IMR-90 (cell line): ENCODE data around the gene VAC14. TPM values are rescaled to one million over a fixed set of nuclear protein-coding genes. Genes with fewer than 3 reads are reported as not detected.

ENCODE experiments used
- ATAC-seq: fragments of 200-7000 bp; cut with Tn5 transposase; 2 replicates; pipeline ENCODE4 v1.9.1; 2020; ENCODE audit warnings: low read depth, mild to moderate bottlenecking, moderate library complexity
- BruUV-seq: library from RNA; stranded (reverse); fragments of 400-500 nt; replicated peaks from 2 replicates; lab custom pipeline; 2021; lab: Mats Ljungman, UMichigan
- CTCF ChIA-PET: fragments of 300-600 bp; formaldehyde crosslinking; extraction: SDS; loops from one replicate; lab custom pipeline; 2021; ENCODE audit warnings: antibody characterized with exemption; lab: Yijun Ruan, JAX
- POLR2A ChIA-PET: fragments of 300-600 bp; sonication (Branson Sonifier 250); formaldehyde crosslinking; loops from one replicate; lab custom pipeline; 2022; ENCODE audit warnings: antibody characterized with exemption; ENCODE audit not compliant: unreplicated experiment; lab: Charles Lee
- DNase-seq: peaks from one replicate; pipeline ENCODE4 v3.0.0; 2013
- H2AFZ ChIP-seq: replicated peaks from 2 replicates; pipeline ENCODE3; 2013; ENCODE audit warnings: low read length, mild to moderate bottlenecking; ENCODE audit not compliant: poor library complexity
- H2AK5ac ChIP-seq: 2 replicates; pipeline ENCODE4 v1.6.1; 2013; ENCODE audit warnings: low read depth, low read length, inconsistent platforms
- H2AK9ac ChIP-seq: replicated peaks from 2 replicates; pipeline ENCODE3; 2013; ENCODE audit warnings: mild to moderate bottlenecking, low read depth, low read length, moderate library complexity; ENCODE audit not compliant: poor library complexity
- H2BK120ac ChIP-seq: 2 replicates; pipeline ENCODE4 v1.6.1; 2013; ENCODE audit warnings: low read depth, low read length, inconsistent platforms
- H2BK15ac ChIP-seq: 3 replicates; pipeline ENCODE4 v1.6.1; 2013; ENCODE audit warnings: low read depth, low read length, inconsistent platforms
- H2BK20ac ChIP-seq: 2 replicates; pipeline ENCODE4 v1.6.1; 2013; ENCODE audit warnings: low read depth, mild to moderate bottlenecking, inconsistent platforms, low read length, moderate library complexity
- H2BK5ac ChIP-seq: 2 replicates; pipeline ENCODE4 v1.6.1; 2013; ENCODE audit warnings: mild to moderate bottlenecking, low read depth, low read length, inconsistent platforms; ENCODE audit not compliant: poor library complexity, severe bottlenecking
- H3K14ac ChIP-seq: replicated peaks from 2 replicates; pipeline ENCODE4 v1.6.1; 2013; ENCODE audit warnings: low read depth, low read length, inconsistent platforms
- H3K18ac ChIP-seq: 2 replicates; pipeline ENCODE4 v1.6.1; 2013; ENCODE audit warnings: low read depth, low read length, control low read depth
- H3K23ac ChIP-seq: 2 replicates; pipeline ENCODE4 v1.6.1; 2013; ENCODE audit warnings: low read depth, low read length, inconsistent platforms
- H3K27ac ChIP-seq: 2 replicates; pipeline ENCODE4 v1.5.1; 2013; ENCODE audit warnings: mild to moderate bottlenecking, control low read depth, low read length; ENCODE audit not compliant: insufficient read depth
- H3K27me3 ChIP-seq: 2 replicates; pipeline ENCODE4 v1.6.1; 2013; ENCODE audit warnings: low read length; ENCODE audit not compliant: control insufficient read depth, insufficient read depth
- H3K36me3 ChIP-seq: 2 replicates; pipeline ENCODE4 v1.6.1; 2013; ENCODE audit warnings: low read length, mixed read lengths; ENCODE audit not compliant: control insufficient read depth, insufficient read depth
- H3K4ac ChIP-seq: 2 replicates; pipeline ENCODE4 v1.6.1; 2013; ENCODE audit warnings: low read depth, low read length, inconsistent platforms
- H3K4me1 ChIP-seq: 2 replicates; pipeline ENCODE4 v1.6.1; 2013; ENCODE audit warnings: low read length, mixed read lengths; ENCODE audit not compliant: control insufficient read depth, insufficient read depth
- H3K4me2 ChIP-seq: 2 replicates; pipeline ENCODE4 v1.6.1; 2013; ENCODE audit warnings: low read depth, mild to moderate bottlenecking, control low read depth, low read length, moderate library complexity
- H3K4me3 ChIP-seq: 2 replicates; pipeline ENCODE4 v1.5.1; 2013; ENCODE audit warnings: low read depth, mild to moderate bottlenecking, control low read depth, low read length, moderate library complexity; ENCODE audit not compliant: insufficient read depth
- H3K56ac ChIP-seq: 2 replicates; pipeline ENCODE4 v1.6.1; 2013; ENCODE audit warnings: low read length, inconsistent platforms; ENCODE audit not compliant: insufficient read depth; ENCODE audit errors: extremely low read depth
- H3K79me1 ChIP-seq, 2 experiments: 2 replicates each; pipeline ENCODE4 v1.6.1; 2013; ENCODE audit warnings: low read length in 2 of 2, inconsistent platforms in 1 of 2, low read depth in 1 of 2
- H3K9ac ChIP-seq: 2 replicates; pipeline ENCODE4 v1.6.1; 2013; ENCODE audit warnings: low read depth, low read length, control low read depth
- H3K9me1 ChIP-seq: 2 replicates; pipeline ENCODE4 v1.6.1; 2013; ENCODE audit warnings: low read length, inconsistent platforms; ENCODE audit not compliant: insufficient read depth
- H3K9me3 ChIP-seq: 2 replicates; pipeline ENCODE4 v1.6.1; 2013; ENCODE audit warnings: low read length; ENCODE audit not compliant: control insufficient read depth, insufficient read depth
- H4K20me1 ChIP-seq: 2 replicates; pipeline ENCODE4 v1.6.1; 2013; ENCODE audit warnings: low read length, inconsistent platforms; ENCODE audit not compliant: insufficient read depth
- H4K5ac ChIP-seq: 2 replicates; pipeline ENCODE4 v1.6.1; 2013; ENCODE audit warnings: mild to moderate bottlenecking, low read depth, low read length, control low read depth
- H4K8ac ChIP-seq, 2 experiments: 2 replicates each; pipeline ENCODE4 v1.6.1; 2013; ENCODE audit warnings: low read depth in 2 of 2, low read length in 2 of 2, control low read depth in 1 of 2, inconsistent platforms in 1 of 2
- H4K91ac ChIP-seq: 2 replicates; pipeline ENCODE4 v1.6.1; 2013; ENCODE audit warnings: low read depth, low read length, inconsistent platforms; ENCODE audit not compliant: insufficient read depth
- BHLHE40 ChIP-seq: fragments of 150-350 bp; IDR thresholded peaks from 2 replicates; pipeline ENCODE4 v1.6.1; 2016; ENCODE audit warnings: mild to moderate bottlenecking, low read depth, low read length
- CHD1 ChIP-seq: IDR thresholded peaks from 2 replicates; pipeline ENCODE4 v1.6.1; 2012; ENCODE audit warnings: low read depth, low read length, improper control_type of control experiment
- FOS ChIP-seq: fragments of 150-350 bp; IDR thresholded peaks from 2 replicates; pipeline ENCODE4 v1.6.1; 2016; ENCODE audit warnings: low read depth, low read length
- MAFK ChIP-seq: IDR thresholded peaks from 2 replicates; pipeline ENCODE4 v1.6.1; 2012; ENCODE audit warnings: low read depth, low read length, improper control_type of control experiment
- MAZ ChIP-seq: IDR thresholded peaks from 2 replicates; pipeline ENCODE4 v1.6.1; 2012; ENCODE audit warnings: low read depth, mild to moderate bottlenecking, low read length, improper control_type of control experiment, moderate library complexity, borderline replicate concordance
- MXI1 ChIP-seq: IDR thresholded peaks from 2 replicates; pipeline ENCODE4 v1.6.1; 2012; ENCODE audit warnings: low read depth, mild to moderate bottlenecking, low read length, moderate library complexity, borderline replicate concordance
- NFE2L2 ChIP-seq: fragments of 150-350 bp; IDR thresholded peaks from 2 replicates; pipeline ENCODE4 v1.6.1; 2016; ENCODE audit warnings: low read depth, mild to moderate bottlenecking, low read length
- RAD21 ChIP-seq: IDR thresholded peaks from 2 replicates; pipeline ENCODE4 v1.6.1; 2012; ENCODE audit warnings: low read length, improper control_type of control experiment
- RCOR1 ChIP-seq: IDR thresholded peaks from 2 replicates; pipeline ENCODE4 v1.6.1; 2012; ENCODE audit warnings: mild to moderate bottlenecking, low read length, improper control_type of control experiment; ENCODE audit not compliant: insufficient replicate concordance
- RFX5 ChIP-seq: IDR thresholded peaks from 2 replicates; pipeline ENCODE4 v1.8.0; 2012; ENCODE audit warnings: low read depth, mild to moderate bottlenecking, low read length, moderate library complexity
- SMC3 ChIP-seq: fragments of 150-350 bp; IDR thresholded peaks from 2 replicates; pipeline ENCODE4 v1.6.1; 2016; ENCODE audit warnings: low read depth, mild to moderate bottlenecking, antibody characterized with exemption, low read length, moderate library complexity
- WGBS, 2 experiments: methylation state at CpG; one replicate each; pipeline versions ENCODE4 v1.1.5 to v1.1.7; 2013; ENCODE audit warnings: missing lambda C conversion rate in 2 of 2; ENCODE audit not compliant: insufficient read length in 1 of 2; ENCODE audit errors: extremely low coverage in 2 of 2; 5-methylcytosine and 5-hydroxymethylcytosine counted together
- dilution Hi-C: fragments of 300-500 bp; cut with HindIII; formaldehyde crosslinking; loops from one replicate; pipeline ENCODE4 v1.14.3; 2018; ENCODE audit warnings: low sequenced_read_pairs; ENCODE audit not compliant: unreplicated experiment
- in situ Hi-C: fragments of 300-500 bp; cut with MboI; formaldehyde crosslinking; loops from 3 replicates; pipeline ENCODE4 v1.14.3; 2019; ENCODE audit warnings: low sequenced_read_pairs, inconsistent platforms, mixed read lengths
- intact Hi-C: fragments of 100-400 bp; cut with micrococcal nuclease; formaldehyde crosslinking; loops from 2 replicates; pipeline ENCODE4 v1.10.0; 2022
- polyA plus RNA-seq, 3 experiments: library from polyadenylated mRNA; depleted of rRNA; stranded (reverse); fragments of >200 nt; gene quantifications; 2 replicates each; pipeline ENCODE4 v1.2.3, GENCODE V29; 2012; ENCODE audit warnings: low replicate concordance in 1 of 3
- total RNA-seq: library from RNA; depleted of rRNA; stranded (reverse); fragments of >200 nt; gene quantifications from 2 replicates; pipeline ENCODE4 v1.2.3, GENCODE V29; 2012
- TF ChIP-seq, protein P1 (sequence below): fragments of 150-350 bp; IDR thresholded peaks from 2 replicates; pipeline ENCODE4 v1.6.1; 2017; ENCODE audit warnings: mild to moderate bottlenecking, antibody characterized with exemption, low read length, low read depth
- TF ChIP-seq, protein P2 (sequence below): conservative IDR thresholded peaks from 2 replicates; pipeline ENCODE4 v1.5.1; 2012; ENCODE audit warnings: mild to moderate bottlenecking, low read depth, low read length, improper control_type of control experiment

Gene VAC14
- total and polyA plus RNA-seq, 2 of the 4 experiments (the other 2 are of a cell fraction) = 21.1 to 40.2 TPM

DNA sequence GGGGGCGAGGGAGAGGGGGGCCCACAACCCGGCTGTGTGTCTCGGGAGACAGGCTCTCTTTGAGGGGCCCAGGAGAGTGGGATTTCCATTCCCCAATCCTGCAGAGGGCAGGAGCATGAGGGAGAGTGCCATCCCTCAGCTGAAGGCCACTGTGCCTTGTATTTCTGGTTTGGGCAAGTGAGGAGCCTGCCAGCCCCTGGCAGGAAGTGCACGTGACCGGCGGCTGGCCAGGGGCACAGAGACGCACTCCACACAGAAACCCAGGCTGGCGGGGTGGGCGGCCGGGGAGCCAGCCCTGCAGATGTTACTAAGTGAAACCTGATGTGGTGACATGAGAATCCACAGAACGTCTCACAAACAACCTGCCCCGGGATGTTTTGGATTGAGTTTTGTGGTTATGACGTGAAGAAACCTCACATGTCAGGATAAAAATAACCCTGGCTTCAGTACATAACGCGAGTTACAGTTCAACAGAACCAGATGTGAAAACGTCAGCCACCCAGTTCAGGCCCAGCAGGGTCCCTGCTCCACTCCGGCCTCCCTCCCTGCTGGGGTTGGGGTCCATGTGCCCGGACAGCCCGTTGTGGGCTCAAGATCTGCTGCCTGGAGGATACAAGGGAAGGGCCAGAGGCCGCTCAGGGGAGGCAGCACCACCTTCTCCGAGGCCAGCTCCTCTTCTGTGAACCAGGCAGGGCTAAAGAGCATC, 63.4 kb downstream of the VAC14 start:
- Histone ChIP-seq H3K4ac (peak overlapping the region; percentile 95), H3K27ac (peak overlapping the region; percentile 95), H4K8ac (peak overlapping the region; percentile 43 to 90), H3K4me1 (peaks cover 58% of the 10 kb centered on the region), H3K23ac (peak overlapping the region; percentile 83), H4K20me1 (no peaks in the 10 kb centered on the region), H2BK20ac (peak overlapping the region; percentile 95), H3K9me3 (no peaks in the 10 kb centered on the region), H3K36me3 (no peaks in the 10 kb centered on the region), H3K4me3 (no peak overlapping the region), H3K18ac (peak overlapping the region; percentile 90), H2AK5ac (peak overlapping the region; percentile 98), H3K9me1 (peaks cover 43% of the 10 kb centered on the region), H4K91ac (peak overlapping the region; percentile 92), H2BK120ac (peak overlapping the region; percentile 96), H3K14ac (peak overlapping the region; percentile 90), H3K4me2 (peak overlapping the region; percentile 38), H2BK15ac (peak overlapping the region; percentile 79; the same call in 1 of the 3 replicates), H2AK9ac (peak overlapping the region; percentile 94), H3K9ac (peak overlapping the region; percentile 25), H2BK5ac (peak overlapping the region; percentile 94), H3K56ac (peak overlapping the region; percentile 19; the same call in 1 of the 2 replicates), H2AFZ (peak overlapping the region; percentile 73), H4K5ac (peak overlapping the region; percentile 86), H3K79me1 (peaks cover 0 to 68% of the 10 kb centered on the region in 2 experiments; a peak in 3 of 4 replicates), H3K27me3 (no peaks in the 10 kb centered on the region)
- dilution Hi-C loops = no loop called here
- peak; percentile 28 for ATAC-seq
- BruUV-seq = no TSS peak
- ChIA-PET CTCF (interaction anchor here (0.6 to 2.3 kb wide), 12 partner anchors 9 to 184 kb away, joined by 3 to 12 read pairs (median 3); no protein-coding TSS in a partner anchor), POLR2A (interaction anchor here (0.6 to 1.3 kb wide), 4 partner anchors 13 to 50 kb away, joined by 3 to 7 read pairs (median 3); no protein-coding TSS in a partner anchor)
- peak; percentile 99 for DNase-seq
- in situ Hi-C loops = loop anchor here (5.0 kb wide), 1 partner anchor 50 kb away; the partner anchor contains the start of gene MTSS2
- intact Hi-C loops = loop anchor here (1.0 to 2.0 kb wide), 4 partner anchors 22 to 52 kb away; no protein-coding TSS in a partner anchor
- 0% methylated on average over 3 of the region's 21 CpGs; no CpG with 5 or more reads in 1 of the 2 experiments for WGBS, 2 experiments
- TF ChIP-seq NFE2L2 (peak; percentile 8; the same call in 1 of the 2 replicates), RAD21 (0 out of 2 replicates have a peak, but pooled peaks have one; percentile 26), BHLHE40 (peak; percentile 98), FOS (0 out of 2 replicates have a peak, but pooled peaks have one; percentile 26), SMC3 (no peak; the same call in none of the 2 replicates), MAZ (peak; percentile 76), CHD1 (0 out of 2 replicates have a peak, but pooled peaks have one; percentile 26), MAFK (no peak), RCOR1 (peak; percentile 82), MXI1 (no peak), RFX5 (no peak)
- TF ChIP-seq, protein P1, sequence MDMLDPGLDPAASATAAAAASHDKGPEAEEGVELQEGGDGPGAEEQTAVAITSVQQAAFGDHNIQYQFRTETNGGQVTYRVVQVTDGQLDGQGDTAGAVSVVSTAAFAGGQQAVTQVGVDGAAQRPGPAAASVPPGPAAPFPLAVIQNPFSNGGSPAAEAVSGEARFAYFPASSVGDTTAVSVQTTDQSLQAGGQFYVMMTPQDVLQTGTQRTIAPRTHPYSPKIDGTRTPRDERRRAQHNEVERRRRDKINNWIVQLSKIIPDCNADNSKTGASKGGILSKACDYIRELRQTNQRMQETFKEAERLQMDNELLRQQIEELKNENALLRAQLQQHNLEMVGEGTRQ = peak; percentile 89
- TF ChIP-seq, protein P2, sequence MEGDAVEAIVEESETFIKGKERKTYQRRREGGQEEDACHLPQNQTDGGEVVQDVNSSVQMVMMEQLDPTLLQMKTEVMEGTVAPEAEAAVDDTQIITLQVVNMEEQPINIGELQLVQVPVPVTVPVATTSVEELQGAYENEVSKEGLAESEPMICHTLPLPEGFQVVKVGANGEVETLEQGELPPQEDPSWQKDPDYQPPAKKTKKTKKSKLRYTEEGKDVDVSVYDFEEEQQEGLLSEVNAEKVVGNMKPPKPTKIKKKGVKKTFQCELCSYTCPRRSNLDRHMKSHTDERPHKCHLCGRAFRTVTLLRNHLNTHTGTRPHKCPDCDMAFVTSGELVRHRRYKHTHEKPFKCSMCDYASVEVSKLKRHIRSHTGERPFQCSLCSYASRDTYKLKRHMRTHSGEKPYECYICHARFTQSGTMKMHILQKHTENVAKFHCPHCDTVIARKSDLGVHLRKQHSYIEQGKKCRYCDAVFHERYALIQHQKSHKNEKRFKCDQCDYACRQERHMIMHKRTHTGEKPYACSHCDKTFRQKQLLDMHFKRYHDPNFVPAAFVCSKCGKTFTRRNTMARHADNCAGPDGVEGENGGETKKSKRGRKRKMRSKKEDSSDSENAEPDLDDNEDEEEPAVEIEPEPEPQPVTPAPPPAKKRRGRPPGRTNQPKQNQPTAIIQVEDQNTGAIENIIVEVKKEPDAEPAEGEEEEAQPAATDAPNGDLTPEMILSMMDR = no peak
